RWPE1 (cell line): Measurements from ENCODE around the gene CLMN.

Experiments used
- CTCF ChIA-PET: fragments of 350-600 bp; sonication (Branson Sonifier 250); formaldehyde crosslinking; extraction: SDS; loops from one replicate; lab custom pipeline; 2021; lab: Yijun Ruan, JAX
- POLR2A ChIA-PET: fragments of 400-600 bp; formaldehyde crosslinking; extraction: SDS; loops from one replicate; lab custom pipeline; 2020; ENCODE audit warnings: antibody characterized with exemption; ENCODE audit not compliant: low non-redundant PET; lab: Yijun Ruan, JAX
- DNase-seq: peaks from one replicate; pipeline ENCODE4 v3.0.0; 2012; ENCODE audit warnings: low spot score
- H3K27ac ChIP-seq: fragments of 450-650 bp; 2 replicates; pipeline ENCODE4 v1.5.1; 2017
- CTCF ChIP-seq: fragments of 450-650 bp; conservative IDR thresholded peaks from 2 replicates; pipeline ENCODE4 v1.5.1; 2017; ENCODE audit warnings: low read depth, mild to moderate bottlenecking

CLMN gene

GRCh38 chr14:95227279-95227860 lies 92.3 kb downstream of the CLMN start:
- ChIA-PET CTCF (no interaction called here), POLR2A (no interaction called here)
- H3K27ac ChIP-seq = no peak overlapping the region
- DNase-seq = no peak
- no peak for TF ChIP-seq CTCF

GRCh38 chr14:95226801-95227200 lies 92.9 kb downstream of the CLMN start:
- H3K27ac ChIP-seq = no peak overlapping the region
- no peak for TF ChIP-seq CTCF
- ChIA-PET CTCF (no interaction called here), POLR2A (no interaction called here)
- DNase-seq = no peak

GRCh38 chr14:95225251-95225887 lies 94.3 kb downstream of the CLMN start:
- ChIA-PET POLR2A (no interaction called here), CTCF (interaction anchor here (0.6 kb wide), 1 partner anchor 12 kb away, joined by 3 read pairs; no protein-coding TSS in a partner anchor)
- H3K27ac ChIP-seq = no peak overlapping the region
- DNase-seq = no peak
- no peak for TF ChIP-seq CTCF

GRCh38 chr14:95222870-95223398 lies 96.8 kb downstream of the CLMN start:
- DNase-seq = no peak
- ChIA-PET POLR2A (no interaction called here), CTCF (interaction anchor here (0.6 to 0.7 kb wide), 2 partner anchors 32 to 84 kb away, joined by 3 read pairs; no protein-coding TSS in a partner anchor)
- no peak overlapping the region for H3K27ac ChIP-seq
- TF ChIP-seq CTCF = no peak

GRCh38 chr14:95222151-95222631 lies 97.5 kb downstream of the CLMN start:
- no peak overlapping the region for H3K27ac ChIP-seq
- DNase-seq = no peak
- CTCF ChIA-PET = interaction anchor here (0.7 kb wide), 1 partner anchor 33 kb away, joined by 3 read pairs; no protein-coding TSS in a partner anchor
- POLR2A ChIA-PET = no interaction called here
- TF ChIP-seq CTCF = no peak

- TF ChIP-seq CTCF = no peak
- no peak overlapping the region for H3K27ac ChIP-seq
- DNase-seq = no peak
- ChIA-PET CTCF (no interaction called here), POLR2A (no interaction called here)
Observed at GRCh38 chr14:95221531-95221930, 98.2 kb downstream of the CLMN start.
